Cerebellar cortex (tissue), 1 donor: ENCODE data around the gene ANKRD1.

Experiments
- DNase-seq: peaks from one replicate; pipeline ENCODE4 v3.0.0-alpha.2; 2015; ENCODE audit warnings: low spot score

ANKRD1 gene

GRCh38 chr10:90935581-90936275, 14.8 kb upstream of the ANKRD1 start:
- DNase-seq, result no peak

DNA sequence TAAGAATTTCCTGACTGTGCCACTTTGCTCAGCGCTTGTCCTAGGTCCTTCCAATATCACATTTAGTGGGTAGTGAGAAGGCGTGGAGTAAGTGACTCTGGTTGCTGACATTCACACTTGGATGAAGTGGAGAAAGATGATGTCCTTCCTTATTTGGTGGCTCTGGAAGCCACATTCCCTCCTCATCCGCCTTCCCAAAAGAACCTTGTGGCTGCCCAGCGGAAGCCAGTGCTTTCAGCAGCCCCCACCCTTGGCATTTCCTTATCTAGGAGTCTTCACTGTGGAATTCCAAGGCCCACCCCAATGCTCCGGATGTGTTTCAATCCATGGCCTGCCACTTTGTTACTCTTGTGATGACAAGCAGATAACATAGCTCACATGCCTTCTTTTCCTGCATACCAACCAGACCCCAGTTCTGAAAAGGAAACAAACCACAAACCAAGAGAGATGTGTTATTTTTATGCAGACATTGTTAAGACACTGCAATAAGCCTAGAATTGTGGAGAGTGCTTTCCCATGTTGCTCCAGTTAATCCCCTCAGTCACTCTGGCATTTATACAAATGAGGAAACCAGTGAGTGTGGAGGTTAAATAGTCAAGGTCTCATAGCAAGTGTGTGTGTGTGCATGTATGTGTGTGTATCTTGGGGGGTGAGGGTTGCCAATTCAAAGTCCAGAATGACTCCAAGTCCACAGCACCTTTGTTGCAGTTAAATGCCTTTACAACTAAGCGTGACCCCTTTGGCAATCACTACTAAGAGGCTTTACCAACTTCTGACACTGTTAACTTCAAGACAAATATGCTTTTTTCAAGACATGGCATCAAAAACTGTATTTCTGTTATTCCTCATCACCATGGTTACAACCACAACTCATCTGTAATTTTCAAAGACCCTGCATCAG, 10.3 kb upstream of the ANKRD1 start:
- DNase-seq, result no peak

DNA sequence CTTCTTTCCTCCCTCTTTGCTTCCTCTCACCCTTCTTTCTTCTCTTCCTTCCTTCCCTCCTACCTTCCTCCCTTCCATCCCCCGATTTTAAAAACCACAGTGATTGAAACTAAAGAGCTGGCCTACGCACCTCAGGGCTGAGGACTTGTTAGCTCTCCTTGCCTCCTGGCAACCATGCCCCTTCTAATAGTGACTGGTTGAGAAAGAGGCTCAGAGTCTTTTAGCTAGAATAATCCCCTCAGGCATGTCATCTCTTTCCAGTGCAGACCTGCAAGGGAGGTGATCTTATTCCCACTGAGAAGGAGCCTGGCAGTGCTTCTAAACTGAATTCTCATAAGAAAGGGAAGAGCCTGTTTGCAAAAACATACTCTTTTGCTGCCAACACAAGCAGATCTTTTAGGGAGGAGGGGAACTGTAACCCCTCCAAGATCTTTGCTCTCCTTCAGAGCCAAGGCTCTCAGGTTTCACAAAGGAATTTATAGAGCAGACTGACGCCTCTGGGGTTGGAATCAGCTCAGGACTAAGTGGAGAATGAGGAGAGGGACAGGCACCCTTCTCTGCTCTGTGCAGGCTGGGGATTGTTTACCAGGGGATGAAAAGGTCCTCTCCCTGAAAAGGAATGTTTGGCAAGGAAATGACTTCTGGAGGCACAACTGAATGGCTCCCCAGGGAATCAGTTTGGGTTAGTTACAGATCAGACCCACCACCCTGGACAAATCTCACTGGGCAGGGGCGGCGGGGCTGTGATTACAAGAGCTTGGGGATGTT, 9.4 kb upstream of the ANKRD1 start:
- DNase-seq, result no peak

DNA sequence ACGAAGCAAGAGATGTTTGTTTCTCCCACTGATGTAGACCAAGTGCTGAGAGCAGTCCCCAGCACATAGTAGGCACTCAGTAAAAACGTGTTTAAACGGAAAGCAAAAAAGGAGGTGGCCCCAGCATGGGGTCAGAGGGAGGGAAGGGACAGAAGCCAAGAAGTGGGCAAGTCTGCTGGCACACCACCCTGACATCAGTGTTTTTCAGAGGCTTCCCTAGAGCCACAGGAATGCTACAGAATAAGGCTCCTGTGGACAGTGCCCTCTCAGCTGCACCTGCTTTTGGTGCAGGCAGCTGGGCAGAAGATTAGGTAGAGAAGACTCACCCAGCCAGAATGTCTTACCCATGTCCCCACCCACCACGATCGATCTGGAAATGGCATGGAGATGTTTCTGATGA, 8.3 kb upstream of the ANKRD1 start:
- DNase-seq, result no peak

DNA sequence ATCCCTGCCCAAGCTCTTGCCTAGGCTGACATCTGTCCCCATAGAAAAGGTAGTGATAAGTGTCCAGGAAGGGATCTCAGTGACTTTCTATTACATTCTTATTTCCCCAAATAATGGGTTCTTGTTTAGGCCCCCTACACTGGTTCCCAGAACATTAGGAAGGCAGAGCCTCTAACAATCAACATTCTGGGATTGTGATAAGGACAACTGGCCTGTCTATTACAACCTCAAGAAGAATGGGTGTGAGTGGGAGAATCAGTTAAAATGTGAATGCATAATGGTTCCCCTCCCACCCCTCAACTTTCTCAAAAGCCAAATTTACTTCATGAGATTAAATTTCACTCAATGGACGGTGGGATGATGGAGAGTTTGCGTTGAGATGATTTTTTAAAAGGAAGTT, 6.4 kb upstream of the ANKRD1 start:
- DNase-seq, result no peak

GRCh38 chr10:90925079-90926029, 4.5 kb upstream of the ANKRD1 start:
- no peak for DNase-seq

- no peak for DNase-seq
Observed at GRCh38 chr10:90924552-90924951, 3.7 kb upstream of the ANKRD1 start.

- DNase-seq, result no peak
Observed at GRCh38 chr10:90923111-90923731, 2.3 kb upstream of the ANKRD1 start.

- no peak for DNase-seq
Observed at GRCh38 chr10:90921906-90922305, 1.0 kb upstream of the ANKRD1 start.

DNA sequence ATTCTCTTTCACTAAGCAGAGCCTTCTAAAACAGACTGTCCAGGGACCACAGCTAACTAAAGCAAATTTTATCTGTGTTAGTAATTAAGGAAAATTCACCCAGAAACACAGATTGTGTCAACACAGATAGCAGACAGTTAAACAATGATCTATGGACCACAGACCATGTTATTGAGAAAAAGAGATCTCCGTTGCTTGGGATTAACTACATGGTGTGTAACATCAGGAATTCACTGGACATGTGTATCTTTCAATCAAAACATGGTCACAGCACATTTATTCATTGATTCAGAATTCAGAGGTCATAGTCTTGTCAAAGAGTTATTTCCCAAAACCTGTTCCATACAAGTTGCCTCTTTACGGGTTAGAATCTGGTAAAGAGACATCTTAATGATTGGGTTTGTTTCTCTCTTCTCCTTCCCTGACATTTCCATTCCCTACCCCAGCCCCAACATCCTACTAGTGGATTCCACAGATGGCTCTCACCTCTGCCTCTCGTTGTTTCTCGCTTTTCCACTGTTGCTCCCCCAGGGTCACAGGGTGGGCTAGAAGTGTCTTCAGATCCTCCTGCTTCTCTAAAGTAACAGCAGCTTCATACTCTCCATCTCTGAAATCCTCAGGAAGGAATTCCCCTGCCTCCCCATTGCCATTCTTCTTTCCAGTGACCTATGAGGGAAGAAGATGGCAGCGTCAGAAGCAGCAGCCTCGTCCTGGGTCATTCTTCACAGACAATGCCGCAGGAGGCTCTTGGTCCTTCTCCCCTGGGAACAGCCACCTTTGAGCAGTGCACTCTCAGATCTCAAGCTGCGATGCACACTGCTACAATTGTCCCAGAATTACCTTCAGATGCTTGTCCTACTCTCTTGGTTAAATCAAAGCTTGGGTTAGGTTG, 958 bp downstream of the ANKRD1 start:
- no peak for DNase-seq

DNA sequence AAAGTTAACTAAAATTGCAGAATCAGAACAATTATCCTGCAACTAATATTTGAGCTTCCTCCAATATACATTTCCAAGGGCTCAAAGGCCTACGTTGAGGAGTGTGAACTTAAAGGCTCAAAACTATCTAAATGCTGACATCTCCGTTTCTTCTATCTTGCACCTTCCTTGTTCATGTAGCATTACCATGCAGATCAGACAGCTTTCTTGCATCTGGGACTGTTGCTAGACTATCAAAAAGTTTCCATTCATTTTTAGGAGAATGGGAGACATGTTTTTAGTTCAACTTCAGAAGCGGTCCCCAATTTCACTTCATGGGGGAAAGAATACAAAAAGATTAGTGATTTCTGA, 2.9 kb downstream of the ANKRD1 start:
- no peak for DNase-seq

DNA sequence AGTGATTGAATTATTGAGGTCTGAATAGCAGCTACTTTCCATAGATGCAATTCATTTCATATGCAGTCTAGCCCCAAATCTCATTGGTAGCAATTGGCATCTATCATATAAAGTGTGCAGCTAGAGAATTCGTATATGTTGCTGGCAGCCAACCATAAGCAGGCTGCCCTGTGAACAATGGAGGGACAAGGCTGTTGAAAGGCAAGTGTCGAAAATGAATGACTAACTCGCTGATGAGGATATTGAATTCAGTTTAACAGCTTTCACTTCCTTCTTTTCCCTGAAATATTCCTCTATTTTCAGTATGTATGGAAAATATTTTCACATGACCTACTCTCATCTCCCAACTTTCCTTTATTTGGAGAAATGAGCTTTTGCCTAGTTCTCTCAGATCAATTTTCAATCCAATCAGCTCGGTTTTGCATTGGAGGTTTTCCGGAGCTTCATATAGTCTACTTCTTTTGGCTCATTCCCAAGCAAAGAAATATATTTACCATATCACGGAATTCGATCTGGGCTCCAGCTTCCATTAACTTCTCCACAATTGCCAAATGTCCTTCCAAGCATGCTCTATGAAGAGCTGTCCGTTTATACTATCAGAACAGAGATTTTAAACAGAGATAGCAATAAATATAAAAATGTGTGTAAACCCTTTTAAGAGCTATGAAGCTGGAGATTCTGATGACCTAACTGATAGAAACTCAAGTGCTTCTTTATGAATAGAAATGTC, 3.5 kb downstream of the ANKRD1 start:
- no peak for DNase-seq

- DNase-seq, result no peak
Observed at GRCh38 chr10:90916392-90917237, 4.3 kb downstream of the ANKRD1 start.

DNA sequence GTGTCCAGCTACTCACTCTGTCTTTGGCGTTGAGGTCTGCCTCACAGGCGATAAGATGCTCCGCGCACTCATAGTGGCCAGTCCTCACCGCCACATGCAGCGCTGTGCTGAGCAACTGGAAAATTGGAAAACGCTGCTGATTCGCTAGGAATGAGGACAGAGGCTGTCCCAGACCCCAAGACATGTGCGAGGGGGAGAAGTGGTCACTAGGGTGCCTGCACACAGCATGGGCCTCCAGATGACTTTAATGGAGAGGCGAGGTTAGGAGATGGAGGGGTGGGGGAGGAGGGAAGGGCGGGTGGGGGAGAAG, 5.2 kb downstream of the ANKRD1 start:
- no peak for DNase-seq

- no peak for DNase-seq
Observed at GRCh38 chr10:90914992-90915765, 5.7 kb downstream of the ANKRD1 start.

DNA sequence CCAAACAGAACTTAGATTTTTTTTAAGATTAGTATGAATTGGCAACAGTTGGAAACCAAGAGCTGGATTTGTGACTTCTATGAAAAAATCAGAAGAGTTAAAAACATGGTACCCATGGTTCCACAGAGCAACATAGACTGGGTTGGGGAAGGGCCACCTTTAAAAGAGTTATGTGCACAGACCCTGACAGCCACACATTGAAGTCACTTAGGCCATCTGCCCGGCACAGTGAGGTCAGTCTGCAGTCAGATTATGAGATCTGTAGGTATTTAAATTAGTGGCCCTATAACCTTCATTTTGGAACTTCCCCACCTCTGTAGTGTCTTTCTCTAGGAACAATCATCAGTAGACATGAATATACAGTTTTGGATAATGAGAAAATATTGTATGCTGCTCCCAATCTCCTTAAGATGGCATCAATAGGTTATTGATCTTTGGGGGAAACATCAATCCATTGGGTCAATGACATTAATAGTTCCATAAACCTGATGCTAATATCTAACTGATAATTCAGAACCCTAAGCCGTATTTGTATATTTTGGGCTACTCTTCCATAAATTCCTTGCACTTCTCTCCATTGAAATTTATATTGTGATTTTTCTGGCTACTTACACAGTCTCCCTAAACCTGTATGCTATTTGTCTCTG, 7.0 kb downstream of the ANKRD1 start:
- DNase-seq, result no peak

DNA sequence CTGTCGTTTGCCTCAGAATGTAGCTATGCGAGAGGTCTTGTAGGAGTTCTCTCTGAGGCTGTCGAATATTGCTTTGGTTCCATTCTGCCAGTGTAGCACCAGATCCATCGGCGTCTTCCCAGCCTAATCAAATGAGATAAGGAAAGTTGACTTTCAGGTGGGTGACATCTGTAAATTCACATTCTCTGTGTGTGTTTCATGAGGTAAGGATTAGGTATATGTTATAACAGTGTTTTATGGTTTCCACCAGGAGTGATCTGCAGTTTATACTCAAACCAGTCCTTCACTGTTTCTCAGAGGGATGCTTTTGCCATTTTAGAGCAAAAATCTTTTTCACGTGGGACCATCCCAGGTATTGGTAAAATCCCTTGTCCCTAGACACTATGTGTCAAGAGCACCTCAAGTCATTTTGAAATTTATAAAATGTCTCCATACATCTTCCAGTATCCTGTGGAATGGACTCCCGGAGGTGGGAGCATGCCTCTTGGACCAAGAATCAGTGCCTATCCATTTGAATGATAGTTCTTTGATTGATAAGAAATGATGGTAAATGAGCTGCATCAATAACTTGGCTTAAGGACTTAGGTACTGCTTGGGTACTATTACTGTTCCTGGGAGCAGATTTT, 7.9 kb downstream of the ANKRD1 start:
- DNase-seq, result no peak
